ENCODE measurements around the gene STC2.
A peak's percentile ranks its signal among the peaks of the same experiment; 100 is the strongest.

DNA sequence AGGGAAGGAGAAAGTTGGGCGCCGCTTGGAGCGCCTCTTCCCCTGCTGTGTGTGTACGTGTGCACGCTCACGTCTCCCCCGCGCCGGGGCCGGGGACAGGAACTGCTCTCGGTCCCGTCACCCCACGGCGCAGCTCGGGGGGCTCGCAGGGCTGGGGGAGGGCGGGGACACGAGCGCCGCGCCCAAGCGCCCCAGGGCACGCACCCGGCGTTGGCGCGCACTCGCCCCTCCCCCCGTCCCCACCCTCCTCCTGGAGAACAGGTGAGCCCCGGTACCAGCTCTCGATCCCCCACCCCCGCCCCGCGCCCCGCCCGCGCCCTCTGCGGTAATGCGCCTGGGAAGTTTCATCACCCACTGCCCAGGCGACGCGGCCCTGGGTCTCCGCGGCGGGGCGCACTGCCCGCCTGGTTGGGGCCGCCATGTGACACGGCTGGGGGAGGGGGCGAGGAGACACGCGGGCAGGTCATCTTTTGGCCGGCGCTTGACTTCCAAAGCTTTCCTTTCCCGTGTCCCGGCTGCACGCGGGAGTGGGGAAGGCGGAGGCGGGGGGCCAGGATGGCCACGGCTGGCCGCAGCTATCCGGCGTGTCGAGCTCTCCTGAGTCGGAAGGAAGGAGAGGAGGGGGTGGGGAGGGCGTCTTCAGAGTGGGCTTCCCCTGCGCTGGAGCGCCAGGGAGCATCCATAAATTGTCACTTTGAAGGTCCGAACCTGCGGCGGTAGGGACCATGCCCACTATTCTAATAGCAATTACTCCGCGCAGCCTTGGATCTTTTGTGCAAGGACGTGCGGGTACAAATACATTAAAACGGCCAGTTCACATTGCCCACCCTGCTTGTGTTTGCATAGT, 1.5 kb upstream of the STC2 start:
- TF ChIP-seq, protein P1, sequence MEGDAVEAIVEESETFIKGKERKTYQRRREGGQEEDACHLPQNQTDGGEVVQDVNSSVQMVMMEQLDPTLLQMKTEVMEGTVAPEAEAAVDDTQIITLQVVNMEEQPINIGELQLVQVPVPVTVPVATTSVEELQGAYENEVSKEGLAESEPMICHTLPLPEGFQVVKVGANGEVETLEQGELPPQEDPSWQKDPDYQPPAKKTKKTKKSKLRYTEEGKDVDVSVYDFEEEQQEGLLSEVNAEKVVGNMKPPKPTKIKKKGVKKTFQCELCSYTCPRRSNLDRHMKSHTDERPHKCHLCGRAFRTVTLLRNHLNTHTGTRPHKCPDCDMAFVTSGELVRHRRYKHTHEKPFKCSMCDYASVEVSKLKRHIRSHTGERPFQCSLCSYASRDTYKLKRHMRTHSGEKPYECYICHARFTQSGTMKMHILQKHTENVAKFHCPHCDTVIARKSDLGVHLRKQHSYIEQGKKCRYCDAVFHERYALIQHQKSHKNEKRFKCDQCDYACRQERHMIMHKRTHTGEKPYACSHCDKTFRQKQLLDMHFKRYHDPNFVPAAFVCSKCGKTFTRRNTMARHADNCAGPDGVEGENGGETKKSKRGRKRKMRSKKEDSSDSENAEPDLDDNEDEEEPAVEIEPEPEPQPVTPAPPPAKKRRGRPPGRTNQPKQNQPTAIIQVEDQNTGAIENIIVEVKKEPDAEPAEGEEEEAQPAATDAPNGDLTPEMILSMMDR (conservative IDR thresholded peaks at IDR 0.05; ENCODE audit: low read depth in 2 of 2), result peak in 1 of 2 experiments; percentile 53; a peak in 2 of 4 replicates
- peak; percentile 32 for TF ChIP-seq POLR2AphosphoS5 (IDR thresholded peaks at IDR 0.05; ENCODE audit: low read depth)
- TF ChIP-seq EZH2phosphoT487 (IDR thresholded peaks at IDR 0.05; ENCODE audit: unreplicated experiment), result no peak
- TF ChIP-seq, protein P2, sequence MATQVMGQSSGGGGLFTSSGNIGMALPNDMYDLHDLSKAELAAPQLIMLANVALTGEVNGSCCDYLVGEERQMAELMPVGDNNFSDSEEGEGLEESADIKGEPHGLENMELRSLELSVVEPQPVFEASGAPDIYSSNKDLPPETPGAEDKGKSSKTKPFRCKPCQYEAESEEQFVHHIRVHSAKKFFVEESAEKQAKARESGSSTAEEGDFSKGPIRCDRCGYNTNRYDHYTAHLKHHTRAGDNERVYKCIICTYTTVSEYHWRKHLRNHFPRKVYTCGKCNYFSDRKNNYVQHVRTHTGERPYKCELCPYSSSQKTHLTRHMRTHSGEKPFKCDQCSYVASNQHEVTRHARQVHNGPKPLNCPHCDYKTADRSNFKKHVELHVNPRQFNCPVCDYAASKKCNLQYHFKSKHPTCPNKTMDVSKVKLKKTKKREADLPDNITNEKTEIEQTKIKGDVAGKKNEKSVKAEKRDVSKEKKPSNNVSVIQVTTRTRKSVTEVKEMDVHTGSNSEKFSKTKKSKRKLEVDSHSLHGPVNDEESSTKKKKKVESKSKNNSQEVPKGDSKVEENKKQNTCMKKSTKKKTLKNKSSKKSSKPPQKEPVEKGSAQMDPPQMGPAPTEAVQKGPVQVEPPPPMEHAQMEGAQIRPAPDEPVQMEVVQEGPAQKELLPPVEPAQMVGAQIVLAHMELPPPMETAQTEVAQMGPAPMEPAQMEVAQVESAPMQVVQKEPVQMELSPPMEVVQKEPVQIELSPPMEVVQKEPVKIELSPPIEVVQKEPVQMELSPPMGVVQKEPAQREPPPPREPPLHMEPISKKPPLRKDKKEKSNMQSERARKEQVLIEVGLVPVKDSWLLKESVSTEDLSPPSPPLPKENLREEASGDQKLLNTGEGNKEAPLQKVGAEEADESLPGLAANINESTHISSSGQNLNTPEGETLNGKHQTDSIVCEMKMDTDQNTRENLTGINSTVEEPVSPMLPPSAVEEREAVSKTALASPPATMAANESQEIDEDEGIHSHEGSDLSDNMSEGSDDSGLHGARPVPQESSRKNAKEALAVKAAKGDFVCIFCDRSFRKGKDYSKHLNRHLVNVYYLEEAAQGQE (IDR thresholded peaks at IDR 0.05; ENCODE audit: unreplicated experiment), result no peak
- TF ChIP-seq EZH2 (IDR thresholded peaks at IDR 0.05; ENCODE audit: low read depth, unreplicated experiment), result no peak
- TF ChIP-seq JUNB (IDR thresholded peaks at IDR 0.05; ENCODE audit: unreplicated experiment), result peak; percentile 83
- peak; percentile 70 for TF ChIP-seq CREB1 (CRISPR knock-in tag; IDR thresholded peaks at IDR 0.05; ENCODE audit: low read depth)
- TF ChIP-seq ZNF331 (CRISPR knock-in tag; IDR thresholded peaks at IDR 0.05; ENCODE audit: low read depth), result no peak
- peak; percentile 6; the same call in 1 of the 2 replicates for TF ChIP-seq NANOG (IDR thresholded peaks at IDR 0.05; ENCODE audit: borderline replicate concordance)

All from GM23338 (cell line).